Uterus (tissue), 2 donors: ENCODE measurements around the gene INPP5A.

Experiments used
- POLR2A ChIP-seq, 2 donors: fragments of 450-650 bp; IDR thresholded peaks; one replicate each; pipeline ENCODE4 v1.6.1; 2016; ENCODE audit warnings: antibody characterized with exemption in 2 of 2, mild to moderate bottlenecking in 1 of 2, moderate library complexity in 1 of 2
- TF ChIP-seq, protein P1 (sequence below), 4 experiments: fragments of 200-600 bp in 2 of 4; fragments of 450-650 bp in 2 of 4; sonication (generic) in 2 of 4; IDR thresholded peaks; one replicate each; pipeline ENCODE4 v1.5.1; 2016 to 2019; ENCODE audit warnings: antibody characterized with exemption in 4 of 4, mild to moderate bottlenecking in 2 of 4, moderate library complexity in 1 of 4

DNA sequence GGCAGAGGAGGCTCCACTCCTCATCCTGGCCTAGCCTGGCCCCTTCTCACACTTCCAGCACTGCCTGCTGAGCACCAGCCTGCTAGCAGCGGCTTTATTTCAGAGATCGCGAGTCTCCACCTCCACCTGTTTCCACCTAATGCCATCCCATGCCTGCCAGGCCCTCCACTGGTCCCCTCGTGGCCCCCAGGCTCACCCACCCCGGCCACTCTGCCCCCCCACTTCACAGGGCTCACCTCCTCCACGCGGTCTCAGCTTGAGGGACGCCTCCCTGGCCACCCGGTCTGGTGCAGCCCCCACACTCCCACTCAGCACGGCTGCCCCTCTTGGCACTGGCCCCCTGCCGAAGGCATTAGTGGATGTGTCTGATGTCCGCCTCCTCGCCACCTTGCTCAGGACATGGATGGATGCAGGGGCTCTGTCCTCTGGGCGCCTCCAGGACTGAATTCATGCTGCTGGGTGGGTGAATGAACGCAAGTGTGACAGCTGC is 252.1 kb downstream of the INPP5A start:
- no peak for TF ChIP-seq POLR2A (IDR thresholded peaks at IDR 0.05)
- TF ChIP-seq, protein P1, sequence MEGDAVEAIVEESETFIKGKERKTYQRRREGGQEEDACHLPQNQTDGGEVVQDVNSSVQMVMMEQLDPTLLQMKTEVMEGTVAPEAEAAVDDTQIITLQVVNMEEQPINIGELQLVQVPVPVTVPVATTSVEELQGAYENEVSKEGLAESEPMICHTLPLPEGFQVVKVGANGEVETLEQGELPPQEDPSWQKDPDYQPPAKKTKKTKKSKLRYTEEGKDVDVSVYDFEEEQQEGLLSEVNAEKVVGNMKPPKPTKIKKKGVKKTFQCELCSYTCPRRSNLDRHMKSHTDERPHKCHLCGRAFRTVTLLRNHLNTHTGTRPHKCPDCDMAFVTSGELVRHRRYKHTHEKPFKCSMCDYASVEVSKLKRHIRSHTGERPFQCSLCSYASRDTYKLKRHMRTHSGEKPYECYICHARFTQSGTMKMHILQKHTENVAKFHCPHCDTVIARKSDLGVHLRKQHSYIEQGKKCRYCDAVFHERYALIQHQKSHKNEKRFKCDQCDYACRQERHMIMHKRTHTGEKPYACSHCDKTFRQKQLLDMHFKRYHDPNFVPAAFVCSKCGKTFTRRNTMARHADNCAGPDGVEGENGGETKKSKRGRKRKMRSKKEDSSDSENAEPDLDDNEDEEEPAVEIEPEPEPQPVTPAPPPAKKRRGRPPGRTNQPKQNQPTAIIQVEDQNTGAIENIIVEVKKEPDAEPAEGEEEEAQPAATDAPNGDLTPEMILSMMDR (IDR thresholded peaks at IDR 0.05) = no peak
